Mucosa of stomach (tissue), 1 donor: ENCODE data around the gene PKP4.

ENCODE experiments used
- H3K27me3 ChIP-seq: one replicate; pipeline ENCODE4 v1.7.0; 2013; ENCODE audit warnings: mild to moderate bottlenecking, low read length; ENCODE audit not compliant: control insufficient read depth, insufficient read depth
- H3K36me3 ChIP-seq: one replicate; pipeline ENCODE4 v1.7.0; 2013; ENCODE audit warnings: low read length; ENCODE audit not compliant: control insufficient read depth, insufficient read depth
- H3K4me1 ChIP-seq: one replicate; pipeline ENCODE4 v1.7.0; 2013; ENCODE audit warnings: mild to moderate bottlenecking, low read length; ENCODE audit not compliant: control insufficient read depth, insufficient read depth
- H3K4me3 ChIP-seq: one replicate; pipeline ENCODE4 v1.7.0; 2013; ENCODE audit warnings: low read length
- H3K9ac ChIP-seq: one replicate; pipeline ENCODE4 v1.7.0; 2013; ENCODE audit warnings: mild to moderate bottlenecking, low read length, moderate library complexity
- H3K9me3 ChIP-seq: one replicate; pipeline ENCODE4 v1.7.0; 2013; ENCODE audit warnings: mild to moderate bottlenecking, low read length, moderate library complexity; ENCODE audit not compliant: control insufficient read depth
- donor health status: Pancreatic carcinoma.

Gene PKP4

GRCh38 chr2:158582670-158583069 is 125.9 kb downstream of the PKP4 start:
- no peaks in the 10 kb centered on the region for H3K27me3 ChIP-seq
- no peaks in the 10 kb centered on the region for H3K36me3 ChIP-seq
- no peak overlapping the region for H3K4me3 ChIP-seq
- H3K9ac ChIP-seq, result no peak overlapping the region
- no peaks in the 10 kb centered on the region for H3K9me3 ChIP-seq
- H3K4me1 ChIP-seq, result no peaks in the 10 kb centered on the region

- H3K27me3 ChIP-seq, result no peaks in the 10 kb centered on the region
- no peak overlapping the region for H3K9ac ChIP-seq
- no peaks in the 10 kb centered on the region for H3K4me1 ChIP-seq
- H3K36me3 ChIP-seq, result no peaks in the 10 kb centered on the region
- H3K9me3 ChIP-seq, result no peaks in the 10 kb centered on the region
- no peak overlapping the region for H3K4me3 ChIP-seq
These were observed 127.2 kb downstream of the PKP4 start for GRCh38 chr2:158583923-158584322.

DNA sequence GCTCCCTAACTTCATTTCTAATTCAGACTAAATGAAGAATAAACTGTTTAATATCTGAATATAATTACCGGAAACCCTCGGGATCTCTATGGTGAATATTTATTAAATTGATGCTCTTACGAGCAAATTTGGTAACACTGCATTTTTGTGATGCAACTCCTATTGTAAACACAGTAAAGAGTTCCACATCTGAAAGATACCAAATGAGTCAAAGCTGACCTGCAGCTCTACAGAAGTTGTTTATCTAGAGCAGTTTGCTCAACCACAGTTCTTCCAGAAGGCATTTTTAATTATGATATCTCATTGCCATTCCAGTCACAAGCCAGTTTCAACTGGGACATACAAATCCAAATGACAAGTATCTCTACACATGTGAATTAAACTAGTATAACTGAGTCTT is 129.7 kb downstream of the PKP4 start:
- Histone ChIP-seq H3K4me1 (no peaks in the 10 kb centered on the region), H3K9ac (no peak overlapping the region), H3K27me3 (no peaks in the 10 kb centered on the region), H3K36me3 (no peaks in the 10 kb centered on the region), H3K4me3 (no peak overlapping the region), H3K9me3 (no peaks in the 10 kb centered on the region)

DNA sequence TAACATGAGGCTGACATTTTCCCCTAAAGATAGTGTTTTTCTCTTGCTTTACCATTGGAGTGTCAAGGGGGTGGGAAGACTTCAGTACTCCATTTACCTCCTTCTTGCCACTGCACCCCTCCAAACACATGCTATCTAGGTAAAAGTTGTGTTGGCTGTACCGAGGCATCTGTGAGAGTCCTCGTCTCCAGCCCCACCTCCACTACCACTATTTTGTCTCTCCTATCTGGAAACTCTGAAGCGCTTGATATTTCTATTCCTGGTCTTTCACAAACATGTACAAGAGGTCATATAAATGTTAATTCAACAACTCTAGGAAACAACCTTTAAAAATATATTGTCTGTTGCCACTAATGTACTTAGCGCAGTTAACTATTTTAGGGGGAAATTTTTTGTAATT is 132.6 kb downstream of the PKP4 start:
- Histone ChIP-seq H3K9ac (no peak overlapping the region), H3K27me3 (no peaks in the 10 kb centered on the region), H3K4me1 (no peaks in the 10 kb centered on the region), H3K36me3 (no peaks in the 10 kb centered on the region), H3K9me3 (no peaks in the 10 kb centered on the region), H3K4me3 (no peak overlapping the region)

DNA sequence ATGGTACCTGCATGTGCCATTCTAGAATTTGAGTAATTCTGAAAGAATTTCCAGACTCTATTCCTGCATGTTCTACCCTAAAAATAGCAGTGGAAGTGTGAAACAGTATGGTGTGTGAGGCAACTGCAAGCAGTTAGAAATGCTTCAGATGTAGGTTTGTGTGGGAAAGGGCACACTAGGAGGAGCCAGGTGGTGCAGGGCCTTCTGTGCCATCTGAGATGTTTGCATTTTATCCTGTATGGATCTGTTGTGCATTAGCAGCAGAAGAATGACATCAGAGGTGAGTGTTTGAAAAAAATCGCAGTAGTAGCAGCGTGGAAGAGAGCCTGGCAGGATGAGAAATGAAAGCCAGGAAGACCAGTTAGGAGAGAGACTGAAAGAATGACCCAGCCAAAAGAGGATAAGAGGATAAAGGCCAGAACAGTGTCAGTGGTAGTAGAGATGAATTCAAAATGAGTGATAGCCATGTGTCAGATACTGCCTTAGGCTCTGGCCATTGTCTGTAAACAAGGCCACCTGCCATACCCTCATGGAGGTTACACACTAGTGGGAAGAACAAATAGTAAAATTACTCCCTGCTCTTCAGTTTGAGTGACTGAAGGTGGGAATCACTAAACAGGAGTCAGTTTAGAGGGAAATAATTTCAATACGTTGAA is 142.2 kb downstream of the PKP4 start:
- Histone ChIP-seq H3K9me3 (no peaks in the 10 kb centered on the region), H3K9ac (no peak overlapping the region), H3K27me3 (no peaks in the 10 kb centered on the region), H3K36me3 (no peaks in the 10 kb centered on the region), H3K4me1 (peaks cover 24% of the 10 kb centered on the region), H3K4me3 (no peak overlapping the region)

- no peaks in the 10 kb centered on the region for H3K9me3 ChIP-seq
- no peak overlapping the region for H3K4me3 ChIP-seq
- no peaks in the 10 kb centered on the region for H3K36me3 ChIP-seq
These were observed 142.9 kb downstream of the PKP4 start for GRCh38 chr2:158599609-158600008.

DNA sequence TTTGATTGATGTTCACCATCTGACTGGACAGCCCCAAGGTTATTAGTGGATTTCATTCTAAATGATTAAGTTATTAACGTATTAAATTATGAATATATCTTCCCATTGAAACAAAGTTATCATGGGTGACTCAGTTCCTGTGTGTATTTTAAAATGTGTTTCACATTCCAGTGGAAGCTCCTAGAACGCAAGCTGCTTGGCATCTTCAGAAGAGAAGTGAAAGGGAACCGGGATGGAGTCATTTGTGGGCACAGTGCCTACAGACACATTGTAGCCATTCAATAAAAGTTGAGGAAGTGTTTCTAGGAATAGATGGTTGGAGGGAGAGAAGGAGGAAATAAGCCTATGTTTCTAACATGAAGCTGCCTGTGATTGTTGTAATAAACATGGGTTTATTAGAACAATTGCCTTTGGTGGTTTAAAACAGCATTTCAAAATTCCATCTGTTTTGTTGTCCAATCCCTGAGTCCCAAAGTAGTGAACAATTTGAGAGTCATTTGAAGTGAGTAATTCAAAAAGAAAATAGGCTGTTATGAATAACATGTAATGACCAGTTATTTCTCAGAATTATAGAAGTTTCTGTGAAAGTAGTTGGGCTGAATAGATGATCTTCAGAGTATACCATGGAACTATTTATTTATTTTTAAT is 143.5 kb downstream of the PKP4 start:
- no peaks in the 10 kb centered on the region for H3K36me3 ChIP-seq
- no peaks in the 10 kb centered on the region for H3K27me3 ChIP-seq
- H3K4me3 ChIP-seq, result no peak overlapping the region
- no peak overlapping the region for H3K9ac ChIP-seq
- peaks cover 24% of the 10 kb centered on the region for H3K4me1 ChIP-seq
- no peaks in the 10 kb centered on the region for H3K9me3 ChIP-seq

More at GRCh38 chr2:158599609-158600008, 142.9 kb downstream of the PKP4 start:
- peaks cover 24% of the 10 kb centered on the region for H3K4me1 ChIP-seq
- H3K27me3 ChIP-seq, result no peaks in the 10 kb centered on the region
- no peak overlapping the region for H3K9ac ChIP-seq

GRCh38 chr2:158602027-158602426 is 145.3 kb downstream of the PKP4 start:
- no peak overlapping the region for H3K9ac ChIP-seq
- H3K9me3 ChIP-seq, result no peaks in the 10 kb centered on the region
- peaks cover 24% of the 10 kb centered on the region for H3K4me1 ChIP-seq
- H3K27me3 ChIP-seq, result no peaks in the 10 kb centered on the region
- no peak overlapping the region for H3K4me3 ChIP-seq
- H3K36me3 ChIP-seq, result no peaks in the 10 kb centered on the region

- H3K9me3 ChIP-seq, result no peaks in the 10 kb centered on the region
- no peaks in the 10 kb centered on the region for H3K27me3 ChIP-seq
- no peaks in the 10 kb centered on the region for H3K36me3 ChIP-seq
- H3K4me3 ChIP-seq, result no peak overlapping the region
- peaks cover 24% of the 10 kb centered on the region for H3K4me1 ChIP-seq
- no peak overlapping the region for H3K9ac ChIP-seq
These were observed 146.5 kb downstream of the PKP4 start for GRCh38 chr2:158603205-158603604.

GRCh38 chr2:158603986-158604385 is 147.2 kb downstream of the PKP4 start:
- Histone ChIP-seq H3K4me3 (no peak overlapping the region), H3K36me3 (no peaks in the 10 kb centered on the region), H3K27me3 (no peaks in the 10 kb centered on the region), H3K9me3 (no peaks in the 10 kb centered on the region), H3K9ac (no peak overlapping the region), H3K4me1 (peaks cover 24% of the 10 kb centered on the region)

GRCh38 chr2:158610059-158610458 is 153.3 kb downstream of the PKP4 start:
- no peak overlapping the region for H3K9ac ChIP-seq
- no peaks in the 10 kb centered on the region for H3K4me1 ChIP-seq
- H3K36me3 ChIP-seq, result no peaks in the 10 kb centered on the region
- H3K9me3 ChIP-seq, result no peaks in the 10 kb centered on the region
- H3K27me3 ChIP-seq, result no peaks in the 10 kb centered on the region
- H3K4me3 ChIP-seq, result no peak overlapping the region

- Histone ChIP-seq H3K27me3 (no peaks in the 10 kb centered on the region), H3K9ac (no peak overlapping the region), H3K36me3 (no peaks in the 10 kb centered on the region), H3K4me3 (no peak overlapping the region), H3K9me3 (no peaks in the 10 kb centered on the region), H3K4me1 (peaks cover 7% of the 10 kb centered on the region)
These were observed 159.8 kb downstream of the PKP4 start for GRCh38 chr2:158616480-158617000.
